GM12801 (cell line): ENCODE results near the gene DSP.

Experiments used
- TF ChIP-seq, protein P1 (sequence below): IDR thresholded peaks from one replicate; pipeline ENCODE4 v1.5.1; 2011; ENCODE audit warnings: control low read depth; ENCODE audit not compliant: insufficient read length; ENCODE audit errors: extremely low read depth

The DSP gene

DNA sequence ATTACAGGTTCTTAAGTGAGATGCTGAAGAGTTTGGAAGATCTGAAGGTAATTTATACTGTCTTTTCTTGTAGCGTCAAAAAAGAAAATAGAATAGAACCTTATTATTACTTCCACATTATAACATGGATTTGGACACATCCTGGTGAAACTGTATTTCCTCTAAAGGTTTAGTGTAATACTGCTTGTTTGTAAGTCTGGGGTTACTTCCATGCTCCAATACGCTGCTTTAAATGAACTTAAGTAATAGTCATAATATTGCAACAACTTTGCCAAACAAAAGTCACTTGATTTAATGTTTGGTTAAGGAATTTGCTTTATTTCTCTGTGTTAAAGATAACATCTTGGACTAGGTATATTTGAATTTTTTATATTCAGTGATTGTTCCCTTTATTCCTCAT lies 37.0 kb downstream of the DSP start:
- TF ChIP-seq, protein P1, sequence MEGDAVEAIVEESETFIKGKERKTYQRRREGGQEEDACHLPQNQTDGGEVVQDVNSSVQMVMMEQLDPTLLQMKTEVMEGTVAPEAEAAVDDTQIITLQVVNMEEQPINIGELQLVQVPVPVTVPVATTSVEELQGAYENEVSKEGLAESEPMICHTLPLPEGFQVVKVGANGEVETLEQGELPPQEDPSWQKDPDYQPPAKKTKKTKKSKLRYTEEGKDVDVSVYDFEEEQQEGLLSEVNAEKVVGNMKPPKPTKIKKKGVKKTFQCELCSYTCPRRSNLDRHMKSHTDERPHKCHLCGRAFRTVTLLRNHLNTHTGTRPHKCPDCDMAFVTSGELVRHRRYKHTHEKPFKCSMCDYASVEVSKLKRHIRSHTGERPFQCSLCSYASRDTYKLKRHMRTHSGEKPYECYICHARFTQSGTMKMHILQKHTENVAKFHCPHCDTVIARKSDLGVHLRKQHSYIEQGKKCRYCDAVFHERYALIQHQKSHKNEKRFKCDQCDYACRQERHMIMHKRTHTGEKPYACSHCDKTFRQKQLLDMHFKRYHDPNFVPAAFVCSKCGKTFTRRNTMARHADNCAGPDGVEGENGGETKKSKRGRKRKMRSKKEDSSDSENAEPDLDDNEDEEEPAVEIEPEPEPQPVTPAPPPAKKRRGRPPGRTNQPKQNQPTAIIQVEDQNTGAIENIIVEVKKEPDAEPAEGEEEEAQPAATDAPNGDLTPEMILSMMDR, result no peak

DNA sequence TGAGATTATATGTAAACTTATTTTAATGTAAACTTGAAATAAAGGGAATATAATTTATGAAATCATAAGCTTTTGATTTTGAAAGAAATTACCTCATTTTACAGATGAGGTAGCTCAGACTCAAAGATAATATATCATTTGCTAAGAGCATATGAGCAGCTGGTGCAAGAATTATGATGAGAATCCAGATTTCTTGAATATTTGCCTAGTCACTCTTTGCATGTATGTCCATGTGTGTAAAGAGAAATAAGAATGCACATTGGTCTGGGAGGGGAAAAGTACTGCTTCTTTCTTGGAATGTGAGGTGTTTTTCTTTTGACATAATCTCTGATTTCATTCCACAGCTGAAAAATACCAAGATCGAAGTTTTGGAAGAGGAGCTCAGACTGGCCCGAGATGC lies 37.5 kb downstream of the DSP start:
- TF ChIP-seq, protein P1, result no peak

DNA sequence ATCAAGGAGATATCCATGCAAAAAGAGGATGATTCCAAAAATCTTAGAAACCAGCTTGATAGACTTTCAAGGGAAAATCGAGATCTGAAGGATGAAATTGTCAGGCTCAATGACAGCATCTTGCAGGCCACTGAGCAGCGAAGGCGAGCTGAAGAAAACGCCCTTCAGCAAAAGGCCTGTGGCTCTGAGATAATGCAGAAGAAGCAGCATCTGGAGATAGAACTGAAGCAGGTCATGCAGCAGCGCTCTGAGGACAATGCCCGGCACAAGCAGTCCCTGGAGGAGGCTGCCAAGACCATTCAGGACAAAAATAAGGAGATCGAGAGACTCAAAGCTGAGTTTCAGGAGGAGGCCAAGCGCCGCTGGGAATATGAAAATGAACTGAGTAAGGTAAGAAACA lies 38.4 kb downstream of the DSP start:
- TF ChIP-seq, protein P1, result no peak

DNA sequence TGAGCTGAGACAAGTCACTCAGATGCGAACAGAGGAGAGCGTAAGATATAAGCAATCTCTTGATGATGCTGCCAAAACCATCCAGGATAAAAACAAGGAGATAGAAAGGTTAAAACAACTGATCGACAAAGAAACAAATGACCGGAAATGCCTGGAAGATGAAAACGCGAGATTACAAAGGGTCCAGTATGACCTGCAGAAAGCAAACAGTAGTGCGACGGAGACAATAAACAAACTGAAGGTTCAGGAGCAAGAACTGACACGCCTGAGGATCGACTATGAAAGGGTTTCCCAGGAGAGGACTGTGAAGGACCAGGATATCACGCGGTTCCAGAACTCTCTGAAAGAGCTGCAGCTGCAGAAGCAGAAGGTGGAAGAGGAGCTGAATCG lies 39.1 kb downstream of the DSP start:
- TF ChIP-seq, protein P1, result no peak

DNA sequence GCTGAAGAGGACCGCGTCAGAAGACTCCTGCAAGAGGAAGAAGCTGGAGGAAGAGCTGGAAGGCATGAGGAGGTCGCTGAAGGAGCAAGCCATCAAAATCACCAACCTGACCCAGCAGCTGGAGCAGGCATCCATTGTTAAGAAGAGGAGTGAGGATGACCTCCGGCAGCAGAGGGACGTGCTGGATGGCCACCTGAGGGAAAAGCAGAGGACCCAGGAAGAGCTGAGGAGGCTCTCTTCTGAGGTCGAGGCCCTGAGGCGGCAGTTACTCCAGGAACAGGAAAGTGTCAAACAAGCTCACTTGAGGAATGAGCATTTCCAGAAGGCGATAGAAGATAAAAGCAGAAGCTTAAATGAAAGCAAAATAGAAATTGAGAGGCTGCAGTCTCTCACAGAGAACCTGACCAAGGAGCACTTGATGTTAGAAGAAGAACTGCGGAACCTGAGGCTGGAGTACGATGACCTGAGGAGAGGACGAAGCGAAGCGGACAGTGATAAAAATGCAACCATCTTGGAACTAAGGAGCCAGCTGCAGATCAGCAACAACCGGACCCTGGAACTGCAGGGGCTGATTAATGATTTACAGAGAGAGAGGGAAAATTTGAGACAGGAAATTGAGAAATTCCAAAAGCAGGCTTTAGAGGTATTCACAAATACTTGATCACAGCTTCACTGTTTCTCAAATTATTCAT lies 39.6 kb downstream of the DSP start:
- TF ChIP-seq, protein P1, result no peak

DNA sequence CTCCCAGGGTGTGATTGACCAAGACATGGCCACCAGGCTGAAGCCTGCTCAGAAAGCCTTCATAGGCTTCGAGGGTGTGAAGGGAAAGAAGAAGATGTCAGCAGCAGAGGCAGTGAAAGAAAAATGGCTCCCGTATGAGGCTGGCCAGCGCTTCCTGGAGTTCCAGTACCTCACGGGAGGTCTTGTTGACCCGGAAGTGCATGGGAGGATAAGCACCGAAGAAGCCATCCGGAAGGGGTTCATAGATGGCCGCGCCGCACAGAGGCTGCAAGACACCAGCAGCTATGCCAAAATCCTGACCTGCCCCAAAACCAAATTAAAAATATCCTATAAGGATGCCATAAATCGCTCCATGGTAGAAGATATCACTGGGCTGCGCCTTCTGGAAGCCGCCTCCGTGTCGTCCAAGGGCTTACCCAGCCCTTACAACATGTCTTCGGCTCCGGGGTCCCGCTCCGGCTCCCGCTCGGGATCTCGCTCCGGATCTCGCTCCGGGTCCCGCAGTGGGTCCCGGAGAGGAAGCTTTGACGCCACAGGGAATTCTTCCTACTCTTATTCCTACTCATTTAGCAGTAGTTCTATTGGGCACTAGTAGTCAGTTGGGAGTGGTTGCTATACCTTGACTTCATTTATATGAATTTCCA lies 43.9 kb downstream of the DSP start:
- TF ChIP-seq, protein P1, result no peak

DNA sequence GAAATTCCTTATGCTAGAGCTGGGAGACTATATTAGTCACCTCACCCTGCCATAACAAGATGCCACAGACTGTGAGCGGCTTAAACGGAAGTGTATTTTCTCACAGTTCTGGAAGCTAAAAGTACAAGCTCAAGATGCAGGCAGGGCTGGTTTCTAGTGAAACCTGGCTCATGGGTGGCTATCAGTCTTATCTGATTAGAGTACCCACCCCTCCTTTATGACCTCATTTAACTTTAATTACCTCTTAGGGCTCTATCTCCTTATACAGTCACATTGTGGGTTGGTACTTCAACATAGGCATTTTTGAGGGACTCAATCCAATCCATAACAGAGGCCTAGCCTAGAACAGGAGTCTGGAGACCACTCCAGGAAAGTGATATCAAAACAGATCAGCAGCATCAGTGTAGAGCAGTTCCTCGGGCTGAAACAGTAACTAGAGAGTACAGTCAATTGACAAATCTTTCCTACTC lies 46.2 kb downstream of the DSP start:
- TF ChIP-seq, protein P1, result no peak
